Measurements from ENCODE around the gene C1QTNF8.

DNA sequence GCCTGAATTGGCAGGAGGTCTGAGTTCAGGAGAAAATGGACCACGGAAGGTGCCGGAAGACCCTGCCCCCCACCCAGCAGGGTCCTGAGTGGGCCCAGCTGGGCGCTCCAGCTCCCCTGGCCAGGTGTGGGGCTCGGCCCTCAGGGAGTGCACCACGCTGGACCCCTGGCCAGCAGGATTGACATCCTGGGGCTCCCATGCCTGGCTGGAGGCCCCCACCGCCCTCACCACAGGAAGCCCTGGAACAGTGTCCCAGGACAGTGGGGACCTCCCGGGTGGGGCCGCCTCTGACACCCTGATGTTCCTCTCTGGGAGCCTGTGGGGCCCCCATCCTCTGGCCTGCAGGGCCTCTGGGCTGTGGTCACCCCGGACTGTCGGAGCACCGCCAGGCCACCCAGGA is 28.8 kb upstream of the C1QTNF8 start:
- TF ChIP-seq, protein P1, sequence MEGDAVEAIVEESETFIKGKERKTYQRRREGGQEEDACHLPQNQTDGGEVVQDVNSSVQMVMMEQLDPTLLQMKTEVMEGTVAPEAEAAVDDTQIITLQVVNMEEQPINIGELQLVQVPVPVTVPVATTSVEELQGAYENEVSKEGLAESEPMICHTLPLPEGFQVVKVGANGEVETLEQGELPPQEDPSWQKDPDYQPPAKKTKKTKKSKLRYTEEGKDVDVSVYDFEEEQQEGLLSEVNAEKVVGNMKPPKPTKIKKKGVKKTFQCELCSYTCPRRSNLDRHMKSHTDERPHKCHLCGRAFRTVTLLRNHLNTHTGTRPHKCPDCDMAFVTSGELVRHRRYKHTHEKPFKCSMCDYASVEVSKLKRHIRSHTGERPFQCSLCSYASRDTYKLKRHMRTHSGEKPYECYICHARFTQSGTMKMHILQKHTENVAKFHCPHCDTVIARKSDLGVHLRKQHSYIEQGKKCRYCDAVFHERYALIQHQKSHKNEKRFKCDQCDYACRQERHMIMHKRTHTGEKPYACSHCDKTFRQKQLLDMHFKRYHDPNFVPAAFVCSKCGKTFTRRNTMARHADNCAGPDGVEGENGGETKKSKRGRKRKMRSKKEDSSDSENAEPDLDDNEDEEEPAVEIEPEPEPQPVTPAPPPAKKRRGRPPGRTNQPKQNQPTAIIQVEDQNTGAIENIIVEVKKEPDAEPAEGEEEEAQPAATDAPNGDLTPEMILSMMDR (conservative IDR thresholded peaks at IDR 0.05 in 1 of 2, IDR thresholded peaks at IDR 0.05 in 1 of 2; ENCODE audit: extremely low read depth in 1 of 2, insufficient read depth in 1 of 2, low read depth in 1 of 2, low read length in 2 of 2): no peak
- TF ChIP-seq EZH2 (IDR thresholded peaks at IDR 0.05; ENCODE audit: borderline replicate concordance, low read length): no peak

All from mammary epithelial cell (primary cell).